Activated T-helper 17 cell treated with anti-CD3 and anti-CD28 coated beads, Interleukin-2, amount 50 U/mL, for 72 hours (primary cell): Measurements from ENCODE around the gene RNF103. TPM values are rescaled to one million over a fixed set of nuclear protein-coding genes. Genes with fewer than 3 reads are reported as not detected.
"Not testable (repeated sequence)": the region's sequence is repeated elsewhere in the genome, so short reads cannot be mapped to it uniquely, and the experiment has no call there.

Source experiments
- ATAC-seq: fragments of 150-1000 bp; cut with Tn5 transposase; replicated peaks from 2 replicates; pipeline ENCODE4 v1.10.0; 2021; ENCODE audit warnings: mild to moderate bottlenecking, moderate library complexity
- H3K27ac Mint-ChIP-seq: one replicate; pipeline ENCODE4 v1.8.0; 2022; ENCODE audit warnings: mixed read lengths
- H3K27me3 Mint-ChIP-seq: one replicate; pipeline ENCODE4 v1.8.0; 2022; ENCODE audit warnings: mixed read lengths
- H3K36me3 Mint-ChIP-seq: one replicate; pipeline ENCODE4 v1.8.0; 2022; ENCODE audit warnings: low read depth, mild to moderate bottlenecking, mixed read lengths
- H3K4me1 Mint-ChIP-seq: one replicate; pipeline ENCODE4 v1.8.0; 2022; ENCODE audit warnings: mixed read lengths
- H3K4me3 Mint-ChIP-seq: one replicate; pipeline ENCODE4 v1.8.0; 2022; ENCODE audit warnings: mild to moderate bottlenecking, mixed read lengths
- H3K9me3 Mint-ChIP-seq: one replicate; pipeline ENCODE4 v1.8.0; 2022; ENCODE audit warnings: mixed read lengths
- total RNA-seq, 2 donors: library from RNA; stranded (reverse); gene quantifications; one replicate each; pipeline ENCODE4 v1.2.3, GENCODE V29; 2022

Gene RNF103, protein sequence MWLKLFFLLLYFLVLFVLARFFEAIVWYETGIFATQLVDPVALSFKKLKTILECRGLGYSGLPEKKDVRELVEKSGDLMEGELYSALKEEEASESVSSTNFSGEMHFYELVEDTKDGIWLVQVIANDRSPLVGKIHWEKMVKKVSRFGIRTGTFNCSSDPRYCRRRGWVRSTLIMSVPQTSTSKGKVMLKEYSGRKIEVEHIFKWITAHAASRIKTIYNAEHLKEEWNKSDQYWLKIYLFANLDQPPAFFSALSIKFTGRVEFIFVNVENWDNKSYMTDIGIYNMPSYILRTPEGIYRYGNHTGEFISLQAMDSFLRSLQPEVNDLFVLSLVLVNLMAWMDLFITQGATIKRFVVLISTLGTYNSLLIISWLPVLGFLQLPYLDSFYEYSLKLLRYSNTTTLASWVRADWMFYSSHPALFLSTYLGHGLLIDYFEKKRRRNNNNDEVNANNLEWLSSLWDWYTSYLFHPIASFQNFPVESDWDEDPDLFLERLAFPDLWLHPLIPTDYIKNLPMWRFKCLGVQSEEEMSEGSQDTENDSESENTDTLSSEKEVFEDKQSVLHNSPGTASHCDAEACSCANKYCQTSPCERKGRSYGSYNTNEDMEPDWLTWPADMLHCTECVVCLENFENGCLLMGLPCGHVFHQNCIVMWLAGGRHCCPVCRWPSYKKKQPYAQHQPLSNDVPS
- total RNA-seq: 10 to 100 TPM; 11.8 to 17.6 TPM

DNA sequence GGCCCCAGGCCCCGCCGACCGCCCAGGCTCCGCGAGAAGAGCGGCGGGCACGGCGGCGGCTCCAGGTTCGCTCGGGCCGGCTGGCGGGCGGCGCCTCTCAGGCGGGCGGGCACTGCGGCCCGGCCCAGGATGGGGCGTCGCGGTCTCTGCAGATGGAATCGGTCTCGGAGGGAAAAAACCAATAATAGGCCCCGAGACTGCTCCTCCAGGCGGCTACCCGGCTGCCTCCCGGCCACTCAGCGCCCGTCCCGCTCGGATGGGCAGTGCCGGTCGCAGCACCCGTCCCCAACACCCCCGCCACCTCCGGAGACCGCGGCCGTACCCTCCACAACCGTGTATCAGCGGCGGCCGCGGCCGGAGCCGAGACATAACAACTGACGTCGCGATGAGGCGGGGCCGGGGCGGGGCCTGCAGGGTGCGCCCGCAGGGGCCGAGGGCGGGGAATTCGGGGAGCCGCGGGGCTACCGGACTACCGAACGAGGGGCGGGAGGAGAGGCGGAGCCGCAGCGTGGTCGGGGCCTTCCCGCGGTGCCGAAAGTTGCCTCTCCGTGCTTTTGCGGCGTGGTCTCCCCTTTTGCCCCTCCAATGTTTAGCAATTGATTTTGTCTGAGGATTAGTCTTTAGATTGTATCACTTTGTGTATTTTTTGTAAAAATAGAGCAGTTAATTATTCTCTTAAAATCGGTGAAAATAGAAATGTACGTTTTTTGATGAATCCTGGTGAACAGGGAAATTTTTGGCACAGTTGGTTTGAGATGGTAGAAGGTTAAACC is at the start of gene RNF103:
RNF103 (minus strand) TSS at position 372 of the 773 bp plus-strand sequence. CDS start 979 bp downstream, outside the sequence.
- Mint-ChIP-seq H3K36me3 (peaks cover 18% of the 10 kb centered on the region), H3K27me3 (peaks cover under 1% of the 10 kb centered on the region), H3K9me3 (no peaks in the 10 kb centered on the region), H3K27ac (peak within 1 kb of the TSS; percentile 93), H3K4me1 (peaks cover 12% of the 10 kb centered on the region), H3K4me3 (peak within 1 kb of the TSS; percentile 96)
- ATAC-seq: peak; percentile 91

DNA sequence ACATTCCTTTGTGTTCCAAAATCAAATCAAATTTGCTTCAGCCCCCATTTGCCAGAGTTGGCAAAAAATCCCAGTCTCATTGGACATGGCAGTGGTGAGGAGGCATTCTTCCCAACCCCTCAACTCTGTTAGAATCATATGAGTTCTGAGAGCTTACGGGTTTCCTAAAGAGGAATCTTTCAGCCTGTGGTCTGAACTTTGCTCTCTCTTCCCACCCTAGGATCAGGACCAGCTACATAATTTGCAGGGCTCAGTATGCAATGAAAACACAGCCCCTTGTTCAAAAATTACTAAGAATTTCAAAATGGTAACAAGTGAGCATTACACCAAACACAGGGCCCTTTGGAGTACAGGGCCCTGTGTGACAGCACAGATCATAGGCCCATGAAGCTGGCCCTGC is 49.3 kb upstream of the RNF103 start:
- Mint-ChIP-seq H3K27ac (no peak overlapping the region), H3K4me1 (no peaks in the 10 kb centered on the region), H3K27me3 (no peaks in the 10 kb centered on the region), H3K36me3 (no peaks in the 10 kb centered on the region), H3K9me3 (no peaks in the 10 kb centered on the region), H3K4me3 (no peak overlapping the region)
- ATAC-seq: no peak

DNA sequence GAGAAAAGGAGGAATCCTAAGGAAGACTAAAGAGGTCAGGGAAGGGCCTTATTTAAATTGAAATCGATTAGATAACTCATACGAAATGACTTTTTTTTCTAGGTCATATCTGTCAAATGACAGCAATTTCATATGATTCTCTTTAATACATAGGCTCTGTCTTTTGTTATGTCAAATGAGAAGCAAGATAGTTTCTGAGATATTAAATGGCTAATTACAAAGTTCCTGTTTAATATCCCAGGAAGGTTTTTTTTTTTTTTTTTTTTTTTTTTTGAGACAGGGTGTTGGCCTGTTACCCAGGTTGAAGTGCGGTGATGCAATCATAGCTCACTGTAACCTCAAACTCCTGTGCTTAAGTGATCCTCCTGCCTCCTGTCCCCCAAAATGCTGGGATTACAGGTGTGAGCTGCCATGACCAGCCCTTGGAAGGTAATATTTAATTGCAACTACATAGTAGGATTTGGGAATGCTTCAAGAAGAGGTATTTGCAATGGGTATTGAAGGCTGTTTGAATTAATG is 48.4 kb upstream of the RNF103 start:
- ATAC-seq: no peak
- Mint-ChIP-seq H3K4me3 (no peak overlapping the region), H3K36me3 (no peaks in the 10 kb centered on the region), H3K27ac (no peak overlapping the region), H3K27me3 (no peaks in the 10 kb centered on the region), H3K4me1 (no peaks in the 10 kb centered on the region), H3K9me3 (no peaks in the 10 kb centered on the region)

DNA sequence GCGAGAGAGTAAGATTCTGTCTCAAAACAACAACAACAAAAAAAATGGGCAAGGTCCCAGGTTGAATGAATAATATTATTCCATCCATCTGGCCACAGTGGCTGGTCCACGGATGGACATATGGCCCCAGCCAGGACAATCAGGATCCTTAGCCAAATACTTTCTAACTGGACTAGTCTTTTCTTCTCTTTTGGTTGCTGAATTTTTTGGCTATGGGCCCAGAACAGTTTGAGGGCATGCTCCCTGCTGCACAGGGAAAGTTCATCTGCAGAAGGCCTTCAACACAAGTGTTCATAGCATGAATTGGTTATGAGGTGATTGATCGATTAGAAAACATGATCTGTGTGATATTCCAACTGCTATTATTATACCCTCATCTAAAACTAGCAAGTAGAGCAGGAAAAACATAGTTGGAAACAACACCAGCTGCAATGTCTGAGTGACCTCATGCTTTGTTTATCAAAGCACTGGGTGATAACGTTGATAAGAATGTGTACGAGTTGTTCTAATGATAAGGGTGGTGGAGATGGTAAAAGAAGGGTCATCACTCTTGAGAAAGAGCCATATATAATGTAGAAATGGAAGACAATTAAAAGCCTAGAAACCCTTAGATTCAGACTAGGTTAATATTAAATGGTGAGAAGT is 47.8 kb upstream of the RNF103 start:
- Mint-ChIP-seq H3K4me3 (no peak overlapping the region), H3K27me3 (no peaks in the 10 kb centered on the region), H3K4me1 (no peaks in the 10 kb centered on the region), H3K36me3 (no peaks in the 10 kb centered on the region), H3K27ac (no peak overlapping the region), H3K9me3 (no peaks in the 10 kb centered on the region)
- ATAC-seq: no peak

DNA sequence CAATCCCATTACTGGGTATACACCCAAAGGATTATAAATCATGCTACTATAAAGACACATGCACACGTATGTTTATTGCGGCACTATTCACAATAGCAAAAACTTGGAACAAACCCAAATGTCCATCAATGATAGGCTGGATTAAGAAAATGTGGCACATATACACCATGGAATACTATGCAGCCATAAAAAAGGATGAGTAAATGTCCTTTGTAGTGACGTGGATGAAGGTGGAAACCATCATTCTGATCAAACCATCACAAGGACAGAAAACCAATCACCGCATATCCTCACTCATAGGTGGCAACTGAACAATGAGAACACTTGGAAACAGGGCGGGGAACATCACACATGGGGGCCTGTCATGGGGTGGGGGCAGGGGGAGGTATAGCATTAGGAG is 45.7 kb upstream of the RNF103 start:
- not testable (repeated sequence) for H3K36me3 Mint-ChIP-seq, ATAC-seq, H3K27me3 Mint-ChIP-seq, H3K27ac Mint-ChIP-seq, H3K4me1 Mint-ChIP-seq, H3K4me3 Mint-ChIP-seq, H3K9me3 Mint-ChIP-seq

DNA sequence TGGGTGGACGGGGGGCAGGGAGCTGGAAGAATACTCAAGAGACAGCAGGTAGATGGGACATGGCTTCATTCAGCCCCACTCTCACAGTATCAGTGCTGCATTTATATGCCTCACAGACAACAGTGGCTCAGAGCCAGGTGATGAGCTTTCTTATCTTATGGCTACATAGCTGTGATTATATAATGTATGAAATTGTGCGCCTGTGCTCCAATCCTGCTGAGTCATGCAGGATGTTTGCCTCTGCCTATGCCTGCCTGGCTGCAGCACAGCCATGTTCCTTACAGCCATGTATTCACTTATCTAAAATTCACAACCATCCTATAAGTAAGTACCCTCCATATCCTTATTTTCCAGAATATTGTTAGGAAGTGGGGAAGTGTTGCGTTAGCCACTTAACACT is 37.7 kb upstream of the RNF103 start:
- no peak for ATAC-seq
- H3K4me3 Mint-ChIP-seq: no peak overlapping the region
- H3K4me1 Mint-ChIP-seq: no peaks in the 10 kb centered on the region
- no peak overlapping the region for H3K27ac Mint-ChIP-seq
- H3K9me3 Mint-ChIP-seq: peaks cover 3% of the 10 kb centered on the region
- H3K27me3 Mint-ChIP-seq: peaks cover 3% of the 10 kb centered on the region
- H3K36me3 Mint-ChIP-seq: no peaks in the 10 kb centered on the region

DNA sequence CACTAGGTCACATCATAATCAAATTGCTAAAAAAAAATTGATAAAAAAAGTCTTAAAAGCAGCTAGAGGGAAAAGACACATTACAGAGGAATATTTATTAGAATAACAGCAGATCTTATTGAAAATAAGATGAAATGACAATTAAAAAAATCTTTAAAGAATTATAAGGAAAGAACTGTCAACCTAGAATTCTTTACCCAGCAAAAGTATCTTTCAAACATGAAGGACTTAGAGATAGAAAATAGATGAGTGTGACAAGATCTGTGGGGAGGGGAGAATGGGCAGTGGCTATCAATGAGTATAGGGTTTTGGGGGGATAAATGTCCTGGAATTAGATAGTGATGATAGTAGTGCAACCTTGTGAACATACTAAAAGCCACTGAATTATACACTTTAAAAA is 26.5 kb upstream of the RNF103 start:
- peaks cover 10% of the 10 kb centered on the region for H3K27me3 Mint-ChIP-seq
- H3K27ac Mint-ChIP-seq: no peak overlapping the region
- H3K36me3 Mint-ChIP-seq: no peaks in the 10 kb centered on the region
- no peaks in the 10 kb centered on the region for H3K4me1 Mint-ChIP-seq
- H3K9me3 Mint-ChIP-seq: peaks cover 15% of the 10 kb centered on the region
- ATAC-seq: no peak
- H3K4me3 Mint-ChIP-seq: no peak overlapping the region

DNA sequence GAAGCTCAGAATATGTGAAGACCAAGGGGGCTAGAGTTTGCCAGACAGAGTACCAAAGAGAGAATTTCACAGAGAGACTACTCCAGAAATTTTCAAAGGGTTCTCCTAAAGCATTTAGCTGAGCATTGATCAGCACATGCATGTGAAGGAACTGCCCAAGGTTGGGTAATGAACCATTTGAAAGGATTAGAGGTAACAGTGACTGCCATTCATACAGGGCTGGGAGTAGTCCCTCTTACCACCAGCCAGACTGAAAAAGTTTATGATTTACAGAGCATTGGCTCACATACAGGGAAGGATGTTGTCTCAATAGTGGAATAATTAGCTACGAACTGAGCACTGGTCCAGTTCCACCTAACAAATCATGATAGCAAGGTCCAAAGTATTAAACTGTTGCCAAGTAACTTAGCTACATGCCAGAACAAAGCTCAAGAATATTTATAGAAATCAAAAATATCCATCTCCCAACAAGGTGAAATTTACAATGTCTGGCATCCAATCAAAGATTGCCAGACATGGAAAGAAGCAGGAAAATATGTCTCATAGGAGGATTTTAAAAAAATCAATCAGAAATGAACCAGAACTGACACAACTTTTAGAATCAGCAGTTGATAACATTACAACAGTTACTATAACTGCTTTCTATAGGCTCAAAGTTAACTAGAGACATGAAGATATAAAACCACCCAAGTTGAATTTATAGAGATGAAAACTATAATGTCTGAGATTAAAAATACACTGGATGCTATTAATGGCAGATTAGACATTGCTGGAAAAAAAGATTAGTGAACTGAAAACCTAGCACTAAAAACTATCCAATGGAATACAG is 25.7 kb upstream of the RNF103 start:
- Mint-ChIP-seq H3K27ac (no peak overlapping the region), H3K36me3 (no peaks in the 10 kb centered on the region)

DNA sequence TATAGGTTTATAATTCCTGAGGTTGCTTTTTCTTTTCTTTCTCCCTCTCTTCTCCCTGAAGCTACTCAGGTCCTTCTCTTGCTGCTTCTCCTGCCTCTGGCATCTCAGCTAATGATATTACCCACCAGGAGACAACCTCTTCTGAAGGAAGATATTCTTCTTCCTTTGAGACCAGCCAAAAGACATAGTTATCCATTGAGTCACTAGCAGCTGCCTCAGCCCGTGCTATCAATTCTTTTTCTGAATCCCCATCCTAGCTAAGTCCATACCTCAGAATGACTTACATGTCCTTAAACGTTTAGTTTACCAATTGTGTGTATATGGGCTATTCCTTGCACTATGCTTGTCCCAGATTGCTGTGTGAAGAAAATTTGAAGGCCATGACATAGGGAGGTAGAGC is 25.0 kb upstream of the RNF103 start:
- peaks cover 10% of the 10 kb centered on the region for H3K27me3 Mint-ChIP-seq
- no peak for ATAC-seq
- H3K36me3 Mint-ChIP-seq: no peaks in the 10 kb centered on the region
- no peak overlapping the region for H3K4me3 Mint-ChIP-seq
- no peaks in the 10 kb centered on the region for H3K4me1 Mint-ChIP-seq
- no peak overlapping the region for H3K27ac Mint-ChIP-seq
- peaks cover 15% of the 10 kb centered on the region for H3K9me3 Mint-ChIP-seq

More for the DNA sequence above, 25.7 kb upstream of the RNF103 start:
- Mint-ChIP-seq H3K4me3 (no peak overlapping the region), H3K27me3 (peaks cover 10% of the 10 kb centered on the region), H3K4me1 (no peaks in the 10 kb centered on the region), H3K9me3 (peaks cover 15% of the 10 kb centered on the region)
- no peak for ATAC-seq

DNA sequence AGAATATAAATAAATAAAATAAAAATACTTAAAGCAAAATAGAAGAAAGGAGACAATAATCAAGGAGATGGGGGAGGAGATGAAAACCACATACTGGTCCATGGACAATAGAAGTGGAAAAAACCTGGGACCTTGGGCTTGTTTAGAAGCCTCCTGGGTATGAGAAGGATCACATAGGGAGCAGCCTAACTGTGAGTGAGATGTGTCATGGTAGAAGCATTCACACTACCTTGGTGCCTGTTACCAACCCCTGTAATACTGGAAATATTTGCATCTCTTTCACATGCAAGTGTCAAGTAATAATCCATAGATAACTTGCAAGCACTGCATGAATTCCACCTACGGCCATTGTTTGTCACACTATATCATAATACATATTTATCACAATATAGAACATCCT is 23.2 kb upstream of the RNF103 start:
- Mint-ChIP-seq H3K36me3 (no peaks in the 10 kb centered on the region), H3K27ac (no peak overlapping the region)

DNA sequence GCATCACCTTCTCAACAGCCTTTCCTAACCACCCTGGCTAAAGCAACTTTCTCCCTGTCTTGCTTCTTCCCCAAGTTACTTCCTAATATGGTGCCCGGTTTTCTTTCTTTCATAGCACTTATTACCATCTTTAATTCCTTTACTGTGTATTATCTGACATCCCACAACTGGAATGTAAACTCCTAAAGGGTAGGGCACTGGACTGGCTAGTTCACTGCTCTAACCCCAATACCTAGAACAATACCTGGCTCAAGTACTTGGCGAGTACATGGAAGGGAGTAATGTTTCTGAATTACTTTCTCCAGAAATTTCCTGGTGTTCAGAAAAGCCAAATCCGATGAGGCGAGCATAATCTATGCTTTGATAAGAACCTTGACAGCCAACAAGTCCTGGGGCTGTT is 22.7 kb upstream of the RNF103 start:
- H3K4me3 Mint-ChIP-seq: no peak overlapping the region
- H3K36me3 Mint-ChIP-seq: no peaks in the 10 kb centered on the region
- H3K27me3 Mint-ChIP-seq: peaks cover 10% of the 10 kb centered on the region
- no peaks in the 10 kb centered on the region for H3K4me1 Mint-ChIP-seq
- no peak overlapping the region for H3K27ac Mint-ChIP-seq
- ATAC-seq: no peak
- peaks cover 11% of the 10 kb centered on the region for H3K9me3 Mint-ChIP-seq

More for the DNA sequence above, 23.2 kb upstream of the RNF103 start:
- no peak overlapping the region for H3K4me3 Mint-ChIP-seq
- ATAC-seq: no peak
- H3K4me1 Mint-ChIP-seq: no peaks in the 10 kb centered on the region
- H3K27me3 Mint-ChIP-seq: peaks cover 10% of the 10 kb centered on the region
- peaks cover 12% of the 10 kb centered on the region for H3K9me3 Mint-ChIP-seq

DNA sequence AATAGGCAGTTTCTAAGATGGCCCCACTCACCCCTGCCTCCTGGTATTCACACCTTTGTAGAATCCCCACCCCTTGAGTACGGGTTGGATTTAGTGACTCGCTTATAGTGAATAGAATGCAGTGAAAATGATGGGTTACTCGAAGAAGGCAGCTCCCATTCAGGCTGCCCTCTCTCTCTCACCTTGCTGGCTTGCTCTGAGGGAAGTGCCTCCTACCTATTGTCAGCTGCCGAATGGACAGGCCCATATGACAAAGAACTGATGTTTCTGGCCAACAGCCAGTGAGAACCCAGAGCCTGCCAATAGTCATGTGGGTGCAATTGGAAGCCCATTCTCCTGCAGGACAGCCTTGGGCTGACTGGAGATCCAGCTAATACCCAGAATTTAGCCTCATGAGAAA is 22.1 kb upstream of the RNF103 start:
- Mint-ChIP-seq H3K36me3 (no peaks in the 10 kb centered on the region), H3K27ac (no peak overlapping the region), H3K4me3 (no peak overlapping the region), H3K27me3 (peaks cover 10% of the 10 kb centered on the region), H3K9me3 (peaks cover 11% of the 10 kb centered on the region), H3K4me1 (no peaks in the 10 kb centered on the region)
- ATAC-seq: no peak

DNA sequence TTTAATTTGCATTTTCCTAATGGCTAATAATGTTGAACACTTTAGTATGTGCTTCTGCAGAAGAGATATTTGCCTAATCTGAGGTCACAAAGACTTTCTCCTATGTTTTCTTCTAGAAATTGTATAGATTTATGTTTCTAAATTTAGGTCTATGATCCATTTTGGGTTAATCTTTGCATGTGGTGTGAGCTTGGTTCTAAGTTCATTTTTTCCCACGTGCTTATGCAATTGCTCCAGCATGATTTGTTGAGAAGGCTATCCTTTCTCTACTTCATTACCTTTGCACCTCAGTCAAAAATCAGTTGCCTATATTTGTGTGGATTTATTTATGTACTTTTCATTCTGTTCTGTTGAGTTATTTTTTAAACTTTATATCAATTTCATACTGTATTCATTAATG is 15.0 kb upstream of the RNF103 start:
- H3K9me3 Mint-ChIP-seq: peaks cover 8% of the 10 kb centered on the region
- ATAC-seq: no peak
- H3K4me1 Mint-ChIP-seq: no peaks in the 10 kb centered on the region
- H3K36me3 Mint-ChIP-seq: no peaks in the 10 kb centered on the region
- no peak overlapping the region for H3K27ac Mint-ChIP-seq
- no peak overlapping the region for H3K4me3 Mint-ChIP-seq
- no peaks in the 10 kb centered on the region for H3K27me3 Mint-ChIP-seq
